ENCODE results near the gene MAD2L1BP. TPM values are rescaled to one million over a fixed set of nuclear protein-coding genes. Genes with fewer than 3 reads are reported as not detected.

MAD2L1BP gene
- total and polyA plus RNA-seq, 2 of the 13 experiments (the other 11 are each of a cell fraction or from before 2014, with no cell fraction given): 54.2 to 55.5 TPM

GRCh38 chr6:43629505-43630300 lies 5.9 kb upstream of the MAD2L1BP start (continued):
- TF ChIP-seq DMTF1 (CRISPR knock-in tag; IDR thresholded peaks at IDR 0.05) (no peak), CBX5 (CRISPR knock-in tag; IDR thresholded peaks at IDR 0.05; ENCODE audit: borderline replicate concordance) (no peak), NCOR1 (IDR thresholded peaks at IDR 0.05; ENCODE audit: borderline replicate concordance, low read length) (peak; percentile 34), SRSF1 (optimal IDR thresholded peaks at IDR 0.05; ENCODE audit: low read depth, low read length) (no peak), MAF1 (CRISPR knock-in tag; IDR thresholded peaks at IDR 0.05; ENCODE audit: borderline replicate concordance) (no peak), TFE3 (CRISPR knock-in tag; IDR thresholded peaks at IDR 0.05) (peak; percentile 65), ADNP (CRISPR knock-in tag; IDR thresholded peaks at IDR 0.05) (peak; percentile 71; the same call in 1 of the 2 replicates), BCLAF1 (IDR thresholded peaks at IDR 0.05) (no peak), ZBTB43 (CRISPR knock-in tag; conservative IDR thresholded peaks at IDR 0.05) (peak; percentile 74), SMARCC2 (IDR thresholded peaks at IDR 0.05) (no peak), ZNF205 (CRISPR knock-in tag; IDR thresholded peaks at IDR 0.05) (0 out of 2 replicates have a peak, but pooled peaks have one; percentile 16), FOXK1 (CRISPR knock-in tag; IDR thresholded peaks at IDR 0.05; ENCODE audit: borderline replicate concordance, low read depth) (peak; percentile 71; the same call in 1 of the 2 replicates), ZC3H4 (CRISPR knock-in tag; IDR thresholded peaks at IDR 0.05; ENCODE audit: borderline replicate concordance) (peak; percentile 94), ATF4 (CRISPR knock-in tag; IDR thresholded peaks at IDR 0.05) (0 out of 4 replicates have a peak, but pooled peaks of 1 of the 2 experiments have one; percentile 62), KDM3A (CRISPR knock-in tag; IDR thresholded peaks at IDR 0.05; ENCODE audit: low read depth) (no peak; the same call in none of the 2 replicates), JARID2 (CRISPR knock-in tag; IDR thresholded peaks at IDR 0.05; ENCODE audit: insufficient replicate concordance) (no peak), ZNF138 (CRISPR knock-in tag; IDR thresholded peaks at IDR 0.05; ENCODE audit: low read depth) (0 out of 2 replicates have a peak, but pooled peaks have one; percentile 50), ZNF883 (CRISPR knock-in tag; IDR thresholded peaks at IDR 0.05; ENCODE audit: not compliant biosample characterization) (no peak)
